Measurements from ENCODE around the gene TEX13C. TPM values are rescaled to one million over a fixed set of nuclear protein-coding genes. Genes with fewer than 3 reads are reported as not detected.

The TEX13C gene
- total and polyA plus RNA-seq, 5 experiments from 2014 or later: not detected

- no peaks in the 10 kb centered on the region for H3K36me3 Mint-ChIP-seq
- no peak overlapping the region for H3K27ac Mint-ChIP-seq
- POLR2A ChIA-PET: no interaction called here
- ATAC-seq (no peak), DNase-seq (no peak)
- peaks cover 0 to 1% (median 0%) of the 10 kb centered on the region in 5 donors for H3K27me3 Mint-ChIP-seq
- H3K4me1 Mint-ChIP-seq: no peaks in the 10 kb centered on the region
- no peaks in the 10 kb centered on the region for H3K9me3 Mint-ChIP-seq
- no peak overlapping the region for H3K4me3 Mint-ChIP-seq
Measured at GRCh38 chrX:125326599-125326998, 6.9 kb downstream of the TEX13C start.

- H3K27me3 Mint-ChIP-seq: peaks cover 0 to 1% (median 0%) of the 10 kb centered on the region in 5 donors
- H3K27ac Mint-ChIP-seq: no peak overlapping the region
- no peaks in the 10 kb centered on the region for H3K9me3 Mint-ChIP-seq
- no peaks in the 10 kb centered on the region for H3K4me1 Mint-ChIP-seq
- no peaks in the 10 kb centered on the region for H3K36me3 Mint-ChIP-seq
- POLR2A ChIA-PET: no interaction called here
- no peak overlapping the region for H3K4me3 Mint-ChIP-seq
- ATAC-seq: no peak
- DNase-seq: no peak
Measured at GRCh38 chrX:125327891-125328290, 8.2 kb downstream of the TEX13C start.

DNA sequence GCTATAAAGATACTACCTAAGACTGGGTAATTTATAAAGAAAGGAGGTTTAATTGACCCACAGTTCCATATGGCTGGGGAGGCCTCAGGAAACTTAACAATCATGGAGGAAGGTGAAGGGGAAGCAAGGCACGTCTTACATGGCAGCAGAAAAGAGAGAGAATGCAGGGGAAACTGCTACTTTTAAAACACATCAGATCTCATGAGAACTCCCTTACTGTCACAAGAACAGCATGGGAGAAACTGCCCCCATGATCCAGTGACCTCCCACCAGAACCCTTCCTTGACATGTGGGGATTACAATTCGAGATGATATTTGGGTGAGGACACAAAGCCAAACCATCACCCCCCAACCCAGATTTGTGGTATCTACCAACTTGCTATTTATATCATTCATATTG is 13.9 kb downstream of the TEX13C start:
- Mint-ChIP-seq H3K27ac (no peak overlapping the region), H3K36me3 (no peaks in the 10 kb centered on the region), H3K9me3 (no peaks in the 10 kb centered on the region), H3K27me3 (peaks cover 0 to 1% (median 0%) of the 10 kb centered on the region in 5 donors), H3K4me1 (no peaks in the 10 kb centered on the region), H3K4me3 (no peak overlapping the region)
- ATAC-seq: no peak
- POLR2A ChIA-PET: no interaction called here
- no peak for DNase-seq

- POLR2A ChIA-PET: no interaction called here
- Mint-ChIP-seq H3K27me3 (peaks cover 0 to 1% (median 0%) of the 10 kb centered on the region in 5 donors), H3K4me3 (no peak overlapping the region), H3K27ac (no peak overlapping the region), H3K9me3 (no peaks in the 10 kb centered on the region), H3K4me1 (no peaks in the 10 kb centered on the region), H3K36me3 (no peaks in the 10 kb centered on the region)
- ATAC-seq (no peak), DNase-seq (no peak)
Measured at GRCh38 chrX:125340490-125340889, 20.8 kb downstream of the TEX13C start.

DNA sequence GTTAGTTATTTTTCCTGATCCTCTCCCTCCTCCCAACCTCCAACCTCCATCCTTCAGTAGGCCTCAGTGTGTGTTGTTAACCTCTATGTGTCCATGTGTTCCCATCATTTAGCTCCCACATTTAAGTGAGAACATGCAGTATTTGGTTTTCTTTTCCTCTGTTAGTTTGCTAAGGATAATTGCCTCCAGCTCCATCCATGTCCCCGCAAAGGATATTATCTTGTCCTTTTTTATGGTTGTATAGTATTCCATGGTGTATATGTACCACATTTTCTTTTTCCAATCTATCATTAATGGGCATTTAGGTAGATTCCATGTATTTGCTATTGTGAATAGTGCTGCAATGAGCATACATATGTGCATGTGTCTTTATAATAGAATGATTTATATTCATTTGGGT is 54.5 kb downstream of the TEX13C start:
- no peak for DNase-seq
- peaks cover 0 to 5% (median 0%) of the 10 kb centered on the region in 9 donors for H3K9me3 Mint-ChIP-seq
- POLR2A ChIA-PET: no interaction called here
- H3K4me1 Mint-ChIP-seq: no peaks in the 10 kb centered on the region
- no peak overlapping the region for H3K27ac Mint-ChIP-seq
- no peak for ATAC-seq
- H3K4me3 Mint-ChIP-seq: no peak overlapping the region
- no peaks in the 10 kb centered on the region for H3K27me3 Mint-ChIP-seq
- no peaks in the 10 kb centered on the region for H3K36me3 Mint-ChIP-seq

Measured in naive thymus-derived CD8-positive, alpha-beta T cell (primary cell).